ENCODE measurements around the gene AFDN. TPM values are rescaled to one million over a fixed set of nuclear protein-coding genes. Genes with fewer than 3 reads are reported as not detected.

The AFDN gene
- total RNA-seq, 2 experiments from 2014 or later: 11.9 to 14.0 TPM

DNA sequence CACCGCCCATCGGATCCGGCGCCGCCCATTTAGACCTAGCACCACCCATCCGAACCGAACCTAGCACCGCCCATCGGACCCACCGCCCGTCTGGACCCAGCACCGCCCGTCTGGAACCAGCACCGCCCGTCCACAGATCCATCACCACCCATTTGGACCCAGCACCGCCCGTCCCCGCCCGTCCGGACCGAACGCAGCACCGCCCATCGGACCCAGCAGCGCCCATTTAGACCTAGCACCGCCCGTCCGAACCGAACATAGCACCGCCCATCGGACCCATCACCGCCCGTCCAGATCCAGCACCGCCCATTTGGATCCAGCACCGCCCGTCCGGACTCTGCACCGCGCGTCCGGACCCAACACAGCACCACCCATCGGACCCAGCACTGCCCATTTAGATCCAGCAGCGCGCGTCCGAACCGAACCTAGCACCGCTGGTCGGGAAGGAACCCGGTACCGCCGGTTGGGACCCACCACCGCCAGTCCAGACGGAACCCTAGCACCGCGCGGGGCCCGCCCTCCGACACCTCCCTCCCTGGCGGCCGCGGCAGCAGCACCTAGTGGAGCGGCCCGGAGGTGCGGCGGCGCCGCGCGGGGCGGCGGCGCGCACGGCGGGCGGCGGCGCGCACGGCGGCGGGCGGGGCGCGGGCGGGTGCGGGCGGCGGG, 348 bp upstream of the AFDN start:
- Mint-ChIP-seq H3K27me3 (peaks cover 58% of the 10 kb centered on the region), H3K4me3 (peak overlapping the region; percentile 76), H3K27ac (peak overlapping the region; percentile 8), H3K4me1 (peaks cover 23% of the 10 kb centered on the region), H3K9me3 (ENCODE audit: low read depth) (no peaks in the 10 kb centered on the region), H3K36me3 (ENCODE audit: low read depth) (no peaks in the 10 kb centered on the region)
- ChIA-PET POLR2A (no interaction called here), CTCF (interaction anchor here (0.6 kb wide), 1 partner anchor 10 kb away, joined by 3 read pairs; no protein-coding TSS in a partner anchor)
- ATAC-seq (peak; percentile 92), DNase-seq (peak; percentile 80)
- intact Hi-C loops (cut with DNase I, micrococcal nuclease): loop anchor here (2.0 to 10.0 kb wide), 5 partner anchors 120 to 1898 kb away; partner anchors contain the start of genes CEP43 (in 1 of the 2), MPC1 (in 1 of the 2) and PHF10 (in 1 of the 2)

DNA sequence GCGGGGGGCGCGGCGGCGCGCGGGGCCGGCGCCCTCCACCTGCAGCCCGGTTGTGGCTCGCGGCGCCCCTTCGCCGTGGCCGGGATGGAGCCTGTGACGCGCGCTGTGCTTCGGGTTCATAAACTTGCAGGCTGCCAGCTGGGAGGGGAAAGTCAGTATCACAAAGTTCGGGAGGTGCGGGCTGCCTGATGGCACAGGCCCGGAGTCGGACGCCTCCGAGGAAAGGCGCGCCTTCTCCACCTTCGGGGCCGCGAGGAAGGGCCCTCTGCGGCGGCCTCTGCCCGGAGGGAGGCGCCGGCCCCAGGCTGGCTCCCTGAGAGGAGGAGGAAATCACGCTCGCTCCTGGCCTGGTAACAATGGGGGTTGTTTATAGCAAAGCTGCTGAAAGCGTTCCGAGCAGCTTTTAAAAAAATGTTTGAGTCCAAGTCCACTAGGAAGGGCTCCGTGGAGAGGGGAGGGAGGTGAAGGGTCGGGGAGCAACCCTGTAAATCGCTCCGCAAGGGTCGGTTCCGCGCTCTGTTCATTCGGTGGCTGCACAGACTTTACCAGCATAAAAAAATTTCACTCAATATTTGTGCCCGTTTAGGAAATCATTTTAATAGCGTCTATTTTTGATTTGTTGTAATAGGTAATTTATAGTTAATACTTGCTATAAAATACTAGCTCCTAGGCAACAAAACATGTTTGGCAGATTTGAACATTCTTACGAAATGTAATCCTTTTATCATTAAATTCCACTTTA, 1.0 kb downstream of the AFDN start:
- ChIA-PET CTCF (no interaction called here), POLR2A (no interaction called here)
- ATAC-seq: peak; percentile 28
- intact Hi-C loops (cut with DNase I, micrococcal nuclease): loop anchor here (2.0 to 10.0 kb wide), 5 partner anchors 121 to 1897 kb away; partner anchors contain the start of genes CEP43 (in 1 of the 2), MPC1 (in 1 of the 2) and PHF10 (in 1 of the 2)
- H3K9me3 Mint-ChIP-seq (ENCODE audit: low read depth): no peaks in the 10 kb centered on the region
- no peak overlapping the region for H3K27ac Mint-ChIP-seq
- peaks cover 58% of the 10 kb centered on the region for H3K27me3 Mint-ChIP-seq
- peaks cover 29% of the 10 kb centered on the region for H3K4me1 Mint-ChIP-seq
- H3K36me3 Mint-ChIP-seq (ENCODE audit: low read depth): no peaks in the 10 kb centered on the region
- H3K4me3 Mint-ChIP-seq: peak overlapping the region; percentile 72
- DNase-seq: peak; percentile 58

DNA sequence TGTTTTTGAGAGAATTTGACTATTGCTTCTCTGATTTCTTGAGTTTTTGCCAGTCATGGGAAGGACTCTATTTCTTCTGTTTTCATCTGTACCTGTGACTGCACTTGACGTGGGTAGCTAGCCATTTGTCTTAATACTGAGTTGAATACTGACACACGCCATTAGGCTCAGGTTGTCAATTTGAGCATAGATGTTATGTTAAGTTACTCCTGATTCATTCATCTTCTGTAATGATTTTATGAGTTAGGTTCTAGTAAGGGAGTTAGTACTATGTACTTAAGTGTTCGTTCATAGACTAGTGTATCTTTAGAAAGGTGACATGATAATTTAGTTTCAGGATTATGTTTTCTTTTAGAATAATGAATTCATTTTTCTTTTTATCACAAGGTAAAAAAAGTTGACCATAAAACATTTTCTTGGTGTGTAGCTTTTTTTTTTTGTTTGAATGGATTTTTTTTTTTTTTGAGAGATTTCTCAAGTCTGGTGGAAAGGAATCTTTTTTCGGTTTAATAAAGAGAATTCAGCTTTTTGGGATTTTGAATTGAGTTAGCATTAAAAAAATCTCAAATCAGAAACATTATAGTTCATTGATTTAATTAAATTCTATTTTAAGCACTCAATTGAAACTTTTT, 1.7 kb downstream of the AFDN start:
- no peaks in the 10 kb centered on the region for H3K9me3 Mint-ChIP-seq (ENCODE audit: low read depth)
- DNase-seq (no peak), ATAC-seq (no peak)
- CTCF ChIA-PET: interaction anchor here (0.7 kb wide), 1 partner anchor 130 kb away, joined by 3 read pairs; no protein-coding TSS in a partner anchor
- peaks cover 35% of the 10 kb centered on the region for H3K4me1 Mint-ChIP-seq
- intact Hi-C loops (cut with DNase I, micrococcal nuclease): loop anchor here (10.0 kb wide), 3 partner anchors 124 to 1896 kb away; partner anchors contain the start of genes MPC1 (in 1 of the 2) and PHF10 (in 1 of the 2)
- peak overlapping the region; percentile 72 for H3K4me3 Mint-ChIP-seq
- no peak overlapping the region for H3K27ac Mint-ChIP-seq
- POLR2A ChIA-PET: no interaction called here
- no peaks in the 10 kb centered on the region for H3K36me3 Mint-ChIP-seq (ENCODE audit: low read depth)
- peaks cover 58% of the 10 kb centered on the region for H3K27me3 Mint-ChIP-seq

DNA sequence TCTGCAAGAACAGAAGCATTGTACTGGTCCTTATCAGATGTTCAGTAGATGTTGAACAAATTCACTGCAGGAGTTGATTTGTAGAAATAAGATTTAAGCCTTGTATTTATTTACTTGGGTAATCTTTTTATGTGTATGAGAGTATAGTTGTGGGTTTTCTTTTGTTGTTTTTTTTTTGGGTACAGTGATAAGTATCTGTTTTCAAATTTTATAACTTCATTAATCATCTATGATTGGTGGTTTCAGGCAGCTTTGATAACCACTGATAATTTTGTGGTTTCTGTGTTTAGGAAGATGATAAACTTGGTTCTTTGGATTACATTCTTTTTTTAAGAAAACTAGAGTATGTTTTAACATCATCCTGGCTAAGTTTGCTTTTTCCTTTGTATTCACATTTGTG, 2.8 kb downstream of the AFDN start:
- DNase-seq (no peak), ATAC-seq (no peak)
- intact Hi-C loops (cut with DNase I, micrococcal nuclease): loop anchor here (10.0 kb wide), 3 partner anchors 125 to 1895 kb away; partner anchors contain the start of genes MPC1 (in 1 of the 2) and PHF10 (in 1 of the 2)
- CTCF ChIA-PET: interaction anchor here (0.8 kb wide), 1 partner anchor 58 kb away, joined by 3 read pairs; no protein-coding TSS in a partner anchor
- peaks cover 36% of the 10 kb centered on the region for H3K4me1 Mint-ChIP-seq
- no peak overlapping the region for H3K27ac Mint-ChIP-seq
- H3K4me3 Mint-ChIP-seq: no peak overlapping the region
- H3K36me3 Mint-ChIP-seq (ENCODE audit: low read depth): no peaks in the 10 kb centered on the region
- peaks cover 55% of the 10 kb centered on the region for H3K27me3 Mint-ChIP-seq
- POLR2A ChIA-PET: interaction anchor here (0.6 kb wide), 1 partner anchor 656 kb away, joined by 3 read pairs; no protein-coding TSS in a partner anchor
- H3K9me3 Mint-ChIP-seq (ENCODE audit: low read depth): no peaks in the 10 kb centered on the region

DNA sequence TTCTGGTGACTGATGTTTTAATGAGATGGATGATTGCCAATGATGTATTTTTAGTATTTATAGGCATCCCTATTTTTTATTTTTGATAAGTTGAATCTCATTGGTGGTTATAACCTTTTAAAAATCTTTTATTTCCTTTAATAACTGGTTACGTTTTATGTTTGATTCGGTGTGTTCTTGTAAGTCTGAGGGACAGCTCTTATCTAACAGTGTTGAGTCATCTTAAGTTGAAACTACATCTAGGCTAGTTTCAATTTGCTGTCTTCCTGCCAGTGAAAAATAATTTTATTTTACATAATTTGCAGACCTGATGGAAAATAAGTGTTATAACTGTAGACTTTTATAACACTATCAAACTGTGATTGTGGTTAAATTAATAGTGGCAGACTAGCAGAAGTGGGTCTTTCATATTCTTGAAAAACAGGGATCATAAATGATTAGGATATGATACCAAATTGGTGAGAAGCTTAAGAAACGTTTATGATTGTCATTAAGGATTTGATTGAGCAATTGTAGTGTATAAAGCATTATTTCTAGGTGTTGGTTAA, 4.6 kb downstream of the AFDN start:
- DNase-seq (no peak), ATAC-seq (no peak)
- no peak overlapping the region for H3K27ac Mint-ChIP-seq
- POLR2A ChIA-PET: no interaction called here
- peaks cover 26% of the 10 kb centered on the region for H3K4me1 Mint-ChIP-seq
- intact Hi-C loops (cut with DNase I, micrococcal nuclease): no loop called here
- no peaks in the 10 kb centered on the region for H3K9me3 Mint-ChIP-seq (ENCODE audit: low read depth)
- H3K36me3 Mint-ChIP-seq (ENCODE audit: low read depth): no peaks in the 10 kb centered on the region
- peaks cover 41% of the 10 kb centered on the region for H3K27me3 Mint-ChIP-seq
- no peak overlapping the region for H3K4me3 Mint-ChIP-seq
- CTCF ChIA-PET: no interaction called here

DNA sequence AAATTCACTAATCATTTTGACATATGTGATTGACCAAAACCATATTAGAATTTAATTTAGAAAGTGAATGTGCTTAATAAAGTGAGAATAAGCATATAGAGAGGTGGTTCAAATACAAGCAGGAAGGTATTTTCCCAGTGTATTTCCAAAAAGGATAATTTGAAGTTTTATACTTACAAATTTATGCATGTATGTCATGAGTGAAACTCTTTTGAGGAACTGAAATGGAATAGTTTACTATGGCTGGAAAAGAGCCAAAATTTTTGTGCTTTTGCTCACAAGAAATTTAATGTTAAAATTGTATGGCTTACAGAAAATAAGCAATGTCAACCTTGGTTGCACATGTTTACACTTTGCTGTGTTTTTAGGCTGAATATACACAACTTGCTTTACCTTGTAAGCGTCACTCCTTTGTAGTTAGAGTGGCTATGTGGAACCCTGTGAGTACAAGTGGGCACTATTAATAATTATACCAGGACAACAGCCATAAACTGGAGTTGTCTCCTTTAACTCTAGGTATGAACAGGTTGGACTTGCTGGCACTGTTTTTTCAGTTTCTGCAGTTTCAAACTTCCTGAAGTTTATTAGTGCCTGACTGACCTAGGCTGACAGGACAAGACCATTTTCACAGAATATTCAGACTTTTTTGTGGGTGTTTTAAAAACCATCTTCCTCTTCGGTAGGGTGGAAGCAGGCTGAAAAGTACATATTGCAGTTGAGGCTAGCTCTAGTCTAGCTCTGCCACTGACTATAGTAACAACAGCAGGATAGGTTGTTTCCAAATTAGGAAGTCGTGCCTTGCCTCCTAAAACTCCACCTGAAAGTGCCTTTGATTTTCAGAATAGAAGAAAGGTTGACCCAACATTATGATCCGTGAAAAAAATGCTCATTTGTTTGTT, 6.0 kb downstream of the AFDN start:
- ChIA-PET POLR2A (interaction anchor here (0.5 kb wide), 1 partner anchor 51 kb away, joined by 3 read pairs; no protein-coding TSS in a partner anchor), CTCF (interaction anchor here (0.6 to 0.7 kb wide), 2 partner anchors 133 to 997 kb away, joined by 3 read pairs; no protein-coding TSS in a partner anchor)
- peaks cover 39% of the 10 kb centered on the region for H3K27me3 Mint-ChIP-seq
- peaks cover 21% of the 10 kb centered on the region for H3K4me1 Mint-ChIP-seq
- no peak overlapping the region for H3K27ac Mint-ChIP-seq
- ATAC-seq (no peak), DNase-seq (no peak)
- no peak overlapping the region for H3K4me3 Mint-ChIP-seq
- H3K9me3 Mint-ChIP-seq (ENCODE audit: low read depth): no peaks in the 10 kb centered on the region
- intact Hi-C loops (cut with DNase I, micrococcal nuclease): loop anchor here in 1 of 2 experiments (2.0 kb wide), 1 partner anchor 24 kb away; no protein-coding TSS in a partner anchor
- H3K36me3 Mint-ChIP-seq (ENCODE audit: low read depth): no peaks in the 10 kb centered on the region

DNA sequence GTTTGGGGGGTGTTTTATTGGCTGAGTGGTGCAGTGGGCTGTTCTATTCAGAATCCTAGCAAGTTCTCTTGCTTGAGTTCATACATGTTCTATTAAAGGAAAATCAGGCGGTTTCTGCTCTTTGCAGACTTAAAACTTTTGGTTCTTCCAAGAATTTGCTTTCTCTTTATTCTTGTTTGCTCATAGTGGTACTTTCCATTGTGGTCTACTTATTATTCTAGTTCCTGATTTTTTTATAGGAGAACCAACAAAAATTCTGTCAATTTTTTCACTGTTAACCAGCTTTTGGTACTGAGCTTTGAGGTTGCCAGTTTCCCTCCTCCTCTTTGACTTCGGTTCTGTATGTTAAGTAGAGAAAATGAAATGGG, 6.7 kb downstream of the AFDN start:
- no peaks in the 10 kb centered on the region for H3K9me3 Mint-ChIP-seq (ENCODE audit: low read depth)
- no peak for ATAC-seq
- ChIA-PET POLR2A (no interaction called here), CTCF (interaction anchor here (0.6 to 0.7 kb wide), 3 partner anchors 134 to 1127 kb away, joined by 3 read pairs; no protein-coding TSS in a partner anchor)
- peaks cover 17% of the 10 kb centered on the region for H3K4me1 Mint-ChIP-seq
- no peaks in the 10 kb centered on the region for H3K36me3 Mint-ChIP-seq (ENCODE audit: low read depth)
- H3K27ac Mint-ChIP-seq: no peak overlapping the region
- H3K4me3 Mint-ChIP-seq: no peak overlapping the region
- DNase-seq: no peak
- intact Hi-C loops (cut with DNase I, micrococcal nuclease): loop anchor here in 1 of 2 experiments (2.0 kb wide), 1 partner anchor 23 kb away; no protein-coding TSS in a partner anchor
- peaks cover 36% of the 10 kb centered on the region for H3K27me3 Mint-ChIP-seq

DNA sequence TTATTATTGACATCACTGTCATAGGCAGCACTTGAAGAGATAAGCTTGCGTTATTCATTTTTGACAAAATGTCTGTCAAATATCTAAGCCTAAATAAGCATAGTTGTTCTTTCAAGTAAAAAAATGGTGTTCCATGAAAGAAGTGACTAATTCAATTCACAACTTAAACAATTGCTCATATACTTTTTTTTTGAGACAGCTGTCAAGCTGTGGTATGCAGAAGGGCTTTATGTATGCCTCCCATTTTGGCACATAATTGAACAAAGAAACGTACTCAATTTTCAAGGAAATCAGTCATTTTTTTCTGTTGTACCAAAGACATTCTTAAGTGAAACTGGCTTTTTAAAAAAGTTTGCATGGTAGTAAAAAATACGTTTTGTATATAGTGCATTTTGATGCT, 8.5 kb downstream of the AFDN start:
- ATAC-seq: no peak
- POLR2A ChIA-PET: no interaction called here

DNA sequence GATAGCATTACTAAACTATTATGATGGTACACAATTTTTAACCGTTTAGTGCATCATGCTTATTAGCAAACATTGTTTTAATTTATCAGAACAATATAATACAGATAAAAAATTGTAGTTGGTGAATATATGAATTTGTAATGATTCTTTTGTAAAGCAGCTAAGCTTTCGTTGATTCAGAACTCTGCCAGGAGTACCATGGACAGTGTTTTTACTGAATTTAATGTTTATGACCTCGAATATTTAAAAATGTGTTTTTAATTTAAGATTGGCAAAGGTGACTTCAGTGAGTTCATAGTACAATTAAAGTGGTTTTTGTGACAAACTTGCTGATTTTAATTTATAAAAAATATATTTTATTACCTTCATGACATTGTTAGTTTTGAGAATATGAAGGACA, 10.0 kb downstream of the AFDN start:
- ATAC-seq: no peak
- CTCF ChIA-PET: no interaction called here
- H3K4me1 Mint-ChIP-seq: peaks cover 11% of the 10 kb centered on the region

More for the DNA sequence above, 8.5 kb downstream of the AFDN start:
- intact Hi-C loops (cut with DNase I, micrococcal nuclease): no loop called here
- Mint-ChIP-seq H3K9me3 (ENCODE audit: low read depth) (no peaks in the 10 kb centered on the region), H3K4me1 (peaks cover 17% of the 10 kb centered on the region), H3K4me3 (no peak overlapping the region), H3K36me3 (ENCODE audit: low read depth) (no peaks in the 10 kb centered on the region), H3K27ac (no peak overlapping the region), H3K27me3 (peaks cover 21% of the 10 kb centered on the region)
- DNase-seq: no peak
- CTCF ChIA-PET: interaction anchor here (1.1 to 1.7 kb wide), 2 partner anchors 19 to 22 kb away, joined by 3 read pairs; no protein-coding TSS in a partner anchor

DNA sequence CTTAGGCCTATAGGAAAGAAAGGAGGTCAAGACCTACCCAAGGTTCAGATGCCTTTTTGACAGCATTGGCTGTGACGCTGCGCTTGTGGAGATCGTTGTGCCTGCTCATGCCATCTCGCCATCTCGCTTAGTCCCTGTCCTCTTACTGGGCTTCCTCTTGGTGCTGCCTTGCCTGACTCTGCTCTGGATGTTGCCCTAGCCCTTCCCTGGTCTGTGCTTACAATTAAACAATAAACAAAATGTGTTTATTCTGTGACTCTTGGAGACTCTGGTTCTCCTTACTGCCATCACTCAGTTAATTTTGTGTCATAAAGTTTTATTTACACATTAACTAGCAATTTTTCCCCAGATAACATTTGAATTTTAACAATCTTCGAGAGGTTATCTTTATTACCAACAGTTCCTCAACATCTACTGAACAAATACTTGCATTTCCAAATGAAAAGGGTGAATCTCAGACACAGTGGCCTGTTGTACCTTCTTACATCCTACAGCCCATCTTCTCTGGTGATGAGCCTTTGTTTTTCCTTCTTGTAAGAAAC, 11.6 kb downstream of the AFDN start:
- Mint-ChIP-seq H3K4me3 (no peak overlapping the region), H3K36me3 (ENCODE audit: low read depth) (no peaks in the 10 kb centered on the region), H3K9me3 (ENCODE audit: low read depth) (no peaks in the 10 kb centered on the region), H3K27me3 (peaks cover 7% of the 10 kb centered on the region), H3K27ac (no peak overlapping the region), H3K4me1 (peaks cover 3% of the 10 kb centered on the region)
- DNase-seq (no peak), ATAC-seq (no peak)
- CTCF ChIA-PET: no interaction called here
- POLR2A ChIA-PET: no interaction called here
- intact Hi-C loops (cut with DNase I, micrococcal nuclease): no loop called here

More for the DNA sequence above, 10.0 kb downstream of the AFDN start:
- Mint-ChIP-seq H3K27ac (no peak overlapping the region), H3K27me3 (peaks cover 13% of the 10 kb centered on the region), H3K4me3 (no peak overlapping the region), H3K36me3 (ENCODE audit: low read depth) (no peaks in the 10 kb centered on the region), H3K9me3 (ENCODE audit: low read depth) (no peaks in the 10 kb centered on the region)
- intact Hi-C loops (cut with DNase I, micrococcal nuclease): no loop called here
- DNase-seq: no peak
- POLR2A ChIA-PET: no interaction called here
